BE2C (cell line): ENCODE data around the gene USE1.

ENCODE experiments used
- DNase-seq: peaks from one replicate; pipeline ENCODE4 v3.0.0-alpha.2; 2020
- H3K27me3 ChIP-seq: fragments of 250-450 bp; sonication (Bioruptor Pico); 2 replicates; pipeline ENCODE4 v1.5.1; 2020; ENCODE audit warnings: mild to moderate bottlenecking
- H3K36me3 ChIP-seq: fragments of 250-450 bp; sonication (Bioruptor Pico); 2 replicates; pipeline ENCODE4 v1.5.1; 2020; ENCODE audit warnings: mild to moderate bottlenecking
- H3K4me1 ChIP-seq: fragments of 250-450 bp; sonication (Bioruptor Pico); 2 replicates; pipeline ENCODE4 v1.5.1; 2020
- H3K4me3 ChIP-seq: 2 replicates; pipeline ENCODE4 v1.5.1; 2011; ENCODE audit warnings: low read depth, low read length
- H3K9me3 ChIP-seq: fragments of 250-450 bp; sonication (Bioruptor Pico); 2 replicates; pipeline ENCODE4 v1.5.1; 2020
- TF ChIP-seq, protein P1 (sequence below): IDR thresholded peaks from 2 replicates; pipeline ENCODE4 v1.5.1; 2012; ENCODE audit warnings: mild to moderate bottlenecking, low read depth, low read length

The USE1 gene

DNA sequence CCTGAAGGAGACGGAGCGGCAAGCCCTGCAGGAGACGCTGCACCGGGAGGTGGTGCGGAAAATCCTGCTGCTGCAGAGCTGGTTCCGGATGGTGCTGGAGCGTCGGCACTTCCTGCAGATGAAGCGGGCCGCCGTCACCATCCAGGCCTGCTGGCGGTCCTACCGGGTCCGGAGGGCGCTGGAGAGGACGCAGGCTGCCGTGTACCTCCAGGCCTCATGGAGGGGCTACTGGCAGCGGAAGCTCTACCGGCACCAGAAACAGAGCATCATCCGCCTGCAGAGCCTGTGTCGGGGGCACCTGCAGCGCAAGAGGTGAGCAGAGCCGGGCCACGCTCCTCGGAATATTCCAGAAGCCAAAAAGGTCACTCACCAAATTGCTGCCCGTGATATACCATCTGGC lies 22.4 kb upstream of the USE1 start:
- Histone ChIP-seq H3K4me3 (no peak overlapping the region), H3K36me3 (peaks cover 7% of the 10 kb centered on the region), H3K27me3 (no peaks in the 10 kb centered on the region), H3K4me1 (no peaks in the 10 kb centered on the region), H3K9me3 (no peaks in the 10 kb centered on the region)
- DNase-seq, result no peak
- TF ChIP-seq, protein P1, sequence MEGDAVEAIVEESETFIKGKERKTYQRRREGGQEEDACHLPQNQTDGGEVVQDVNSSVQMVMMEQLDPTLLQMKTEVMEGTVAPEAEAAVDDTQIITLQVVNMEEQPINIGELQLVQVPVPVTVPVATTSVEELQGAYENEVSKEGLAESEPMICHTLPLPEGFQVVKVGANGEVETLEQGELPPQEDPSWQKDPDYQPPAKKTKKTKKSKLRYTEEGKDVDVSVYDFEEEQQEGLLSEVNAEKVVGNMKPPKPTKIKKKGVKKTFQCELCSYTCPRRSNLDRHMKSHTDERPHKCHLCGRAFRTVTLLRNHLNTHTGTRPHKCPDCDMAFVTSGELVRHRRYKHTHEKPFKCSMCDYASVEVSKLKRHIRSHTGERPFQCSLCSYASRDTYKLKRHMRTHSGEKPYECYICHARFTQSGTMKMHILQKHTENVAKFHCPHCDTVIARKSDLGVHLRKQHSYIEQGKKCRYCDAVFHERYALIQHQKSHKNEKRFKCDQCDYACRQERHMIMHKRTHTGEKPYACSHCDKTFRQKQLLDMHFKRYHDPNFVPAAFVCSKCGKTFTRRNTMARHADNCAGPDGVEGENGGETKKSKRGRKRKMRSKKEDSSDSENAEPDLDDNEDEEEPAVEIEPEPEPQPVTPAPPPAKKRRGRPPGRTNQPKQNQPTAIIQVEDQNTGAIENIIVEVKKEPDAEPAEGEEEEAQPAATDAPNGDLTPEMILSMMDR, result no peak

DNA sequence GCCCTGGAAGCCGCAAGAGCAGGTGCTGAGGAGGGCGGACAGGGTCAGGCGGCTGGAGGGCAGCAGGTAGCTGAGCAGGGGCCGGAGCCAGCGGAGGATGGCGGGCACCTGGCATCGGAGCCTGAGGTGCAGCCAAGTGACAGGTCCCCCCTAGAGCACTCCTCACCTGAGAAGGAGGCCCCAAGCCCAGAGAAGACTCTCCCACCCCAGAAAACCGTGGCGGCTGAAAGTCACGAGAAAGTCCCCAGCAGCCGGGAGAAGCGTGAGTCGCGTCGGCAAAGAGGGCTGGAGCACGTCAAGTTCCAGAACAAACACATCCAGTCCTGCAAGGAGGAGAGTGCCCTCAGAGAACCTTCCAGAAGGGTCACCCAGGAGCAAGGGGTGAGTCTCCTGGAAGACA lies 20.5 kb upstream of the USE1 start:
- Histone ChIP-seq H3K4me3 (no peak overlapping the region), H3K4me1 (no peaks in the 10 kb centered on the region), H3K27me3 (no peaks in the 10 kb centered on the region), H3K36me3 (peaks cover 8% of the 10 kb centered on the region), H3K9me3 (no peaks in the 10 kb centered on the region)
- DNase-seq, result no peak
- TF ChIP-seq, protein P1, result no peak

DNA sequence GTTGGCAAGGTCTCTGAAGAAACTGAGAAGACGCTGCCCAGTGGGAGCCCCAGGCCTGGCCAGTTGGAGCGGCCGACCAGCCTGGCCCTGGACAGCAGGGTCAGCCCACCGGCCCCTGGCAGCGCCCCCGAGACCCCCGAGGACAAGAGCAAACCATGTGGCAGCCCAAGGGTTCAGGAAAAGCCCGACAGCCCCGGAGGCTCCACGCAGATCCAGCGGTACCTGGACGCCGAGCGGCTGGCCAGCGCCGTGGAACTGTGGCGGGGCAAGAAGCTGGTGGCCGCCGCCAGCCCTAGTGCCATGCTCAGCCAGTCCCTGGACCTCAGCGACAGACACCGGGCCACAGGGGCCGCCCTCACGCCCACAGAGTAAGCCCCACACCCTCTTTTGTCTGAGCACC lies 20.1 kb upstream of the USE1 start:
- Histone ChIP-seq H3K4me3 (no peak overlapping the region), H3K9me3 (no peaks in the 10 kb centered on the region), H3K27me3 (no peaks in the 10 kb centered on the region), H3K36me3 (peaks cover 8% of the 10 kb centered on the region), H3K4me1 (no peaks in the 10 kb centered on the region)
- TF ChIP-seq, protein P1, result no peak
- no peak for DNase-seq

DNA sequence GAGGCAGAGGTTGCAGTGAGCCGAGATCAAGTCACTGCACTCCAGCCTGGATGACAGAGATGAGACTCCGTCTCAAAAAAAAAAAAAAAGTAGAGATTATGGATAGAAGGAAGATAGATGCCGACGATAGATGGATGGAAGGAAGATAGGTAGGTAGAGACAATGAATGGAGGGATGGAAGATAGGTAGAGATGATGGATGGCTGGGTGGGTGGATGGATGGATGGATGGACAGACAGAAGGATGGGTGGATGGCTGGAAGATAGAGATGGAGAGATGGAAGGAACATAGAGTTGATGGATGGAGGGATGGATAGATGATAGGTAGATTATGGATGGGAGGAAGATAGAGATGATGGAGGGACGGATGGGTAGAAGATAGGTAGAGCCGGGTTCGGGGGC lies 18.5 kb upstream of the USE1 start:
- Histone ChIP-seq H3K4me3 (no peak overlapping the region), H3K27me3 (no peaks in the 10 kb centered on the region), H3K9me3 (no peaks in the 10 kb centered on the region), H3K4me1 (no peaks in the 10 kb centered on the region), H3K36me3 (peaks cover 6% of the 10 kb centered on the region)
- TF ChIP-seq, protein P1, result no peak
- DNase-seq, result no peak

DNA sequence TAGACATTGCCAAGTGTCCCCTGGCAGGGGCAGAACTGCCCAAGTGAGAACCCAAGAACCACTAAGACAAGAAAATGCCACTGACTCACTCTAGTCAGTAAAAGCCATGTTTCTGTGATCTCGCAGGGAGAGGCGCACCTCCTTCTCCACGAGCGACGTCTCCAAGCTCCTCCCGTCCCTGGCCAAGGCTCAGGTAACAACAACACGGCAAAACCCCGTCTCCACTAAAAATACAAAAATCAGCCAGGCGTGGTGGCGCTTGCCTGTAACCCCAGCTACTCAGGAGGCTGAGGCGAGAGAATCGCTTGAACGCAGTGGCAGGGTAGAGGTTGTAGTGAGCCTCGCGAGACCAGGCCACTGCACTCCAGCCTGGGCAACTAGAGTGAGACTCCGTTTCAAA lies 17.5 kb upstream of the USE1 start:
- TF ChIP-seq, protein P1, result no peak
- Histone ChIP-seq H3K36me3 (peaks cover 12% of the 10 kb centered on the region), H3K4me3 (no peak overlapping the region), H3K9me3 (no peaks in the 10 kb centered on the region), H3K27me3 (no peaks in the 10 kb centered on the region), H3K4me1 (no peaks in the 10 kb centered on the region)
- DNase-seq, result no peak

DNA sequence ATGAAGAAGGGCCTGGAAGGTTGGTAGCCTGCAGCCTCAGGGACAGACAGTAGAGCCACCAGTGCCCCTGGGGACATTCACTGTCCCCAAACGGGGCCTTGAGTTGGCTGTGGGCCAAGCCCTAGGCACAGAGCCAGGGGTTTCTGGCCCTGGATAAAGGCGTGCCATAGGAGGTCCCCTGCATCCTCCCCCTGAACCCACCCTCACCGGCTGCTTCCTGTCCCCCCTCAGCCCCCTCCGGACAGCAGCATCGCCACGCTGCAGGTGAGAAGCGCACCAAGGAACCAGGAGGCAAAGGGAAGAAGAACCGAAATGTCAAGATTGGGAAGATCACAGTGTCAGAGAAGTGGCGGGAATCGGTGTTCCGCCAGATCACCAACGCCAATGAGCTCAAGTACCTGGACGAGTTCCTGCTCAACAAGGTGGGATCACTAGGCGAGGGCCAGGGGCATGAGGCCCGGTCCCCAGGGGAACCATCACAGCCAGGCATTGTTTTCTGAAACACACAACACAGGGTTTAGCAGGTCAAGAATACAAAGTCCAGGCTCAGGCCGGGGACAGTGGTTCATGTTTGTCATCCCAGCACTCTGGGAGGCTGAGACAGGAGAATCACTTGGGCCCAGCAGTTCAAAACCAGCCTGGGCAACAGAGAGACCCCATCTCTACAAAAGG lies 14.6 kb upstream of the USE1 start:
- TF ChIP-seq, protein P1, result no peak
- H3K27me3 ChIP-seq, result no peaks in the 10 kb centered on the region
- DNase-seq, result peak; percentile 79
- no peaks in the 10 kb centered on the region for H3K9me3 ChIP-seq
- no peak overlapping the region for H3K4me3 ChIP-seq
- no peaks in the 10 kb centered on the region for H3K4me1 ChIP-seq
- peaks cover 12% of the 10 kb centered on the region for H3K36me3 ChIP-seq
